Suppressor macrophage (primary cell): ENCODE data around the gene GLRA2.
A peak's percentile ranks its signal among the peaks of the same experiment; 100 is the strongest.

ENCODE experiments used
- DNase-seq, 4 experiments: peaks; one replicate each; pipeline ENCODE4 v3.0.0-alpha.2; 2020 to 2022
- total RNA-seq, 17 experiments: gene quantifications; one replicate each; lab custom pipeline; 2026; ENCODE audit warnings: mixed read lengths in 6 of 17, inconsistent platforms in 3 of 17; lab: John Stamatoyannopoulos, UW

GLRA2 gene
- total RNA-seq: 0 to 0.66 (median 0) reads per million in 17 experiments

GRCh38 chrX:14529290-14529989 lies at the start of gene GLRA2:
GLRA2 (plus strand) TSS chrX:14529536; CDS start chrX:14530058, 522 bp downstream.
- DNase-seq: peak in 3 of 4 experiments; percentile 7 to 29 (median 23)

- no peak for DNase-seq
Measured at GRCh38 chrX:14489437-14489836, 39.9 kb upstream of the GLRA2 start.

- DNase-seq: no peak
Measured at GRCh38 chrX:14491689-14492088, 37.6 kb upstream of the GLRA2 start.

- DNase-seq: no peak
Measured at GRCh38 chrX:14496674-14497073, 32.7 kb upstream of the GLRA2 start.

- DNase-seq: peak; percentile 3 to 42 (median 36)
Measured at GRCh38 chrX:14497184-14497666, 32.1 kb upstream of the GLRA2 start.

GRCh38 chrX:14501327-14501726 lies 28.0 kb upstream of the GLRA2 start:
- no peak for DNase-seq

GRCh38 chrX:14504960-14505538 lies 24.3 kb upstream of the GLRA2 start:
- DNase-seq: no peak

- no peak for DNase-seq
Measured at GRCh38 chrX:14505648-14506047, 23.7 kb upstream of the GLRA2 start.

GRCh38 chrX:14506866-14507265 lies 22.5 kb upstream of the GLRA2 start:
- DNase-seq: no peak

GRCh38 chrX:14508025-14508690 lies 21.2 kb upstream of the GLRA2 start:
- no peak for DNase-seq

- no peak for DNase-seq
Measured at GRCh38 chrX:14509325-14510057, 19.8 kb upstream of the GLRA2 start.

- peak; percentile 49 to 71 (median 65) for DNase-seq
Measured at GRCh38 chrX:14528629-14529289, 577 bp upstream of the GLRA2 start.

- DNase-seq: no peak
Measured at GRCh38 chrX:14533867-14534266, 4.5 kb downstream of the GLRA2 start.

- no peak for DNase-seq
Measured at GRCh38 chrX:14546190-14546589, 16.9 kb downstream of the GLRA2 start.

GRCh38 chrX:14554131-14554715 lies 24.9 kb downstream of the GLRA2 start:
- DNase-seq: no peak

- DNase-seq: no peak
Measured at GRCh38 chrX:14564058-14564457, 34.7 kb downstream of the GLRA2 start.

GRCh38 chrX:14573161-14573560 lies 43.8 kb downstream of the GLRA2 start:
- DNase-seq: no peak

- no peak for DNase-seq
Measured at GRCh38 chrX:14581081-14581480, 51.7 kb downstream of the GLRA2 start.

- no peak for DNase-seq
Measured at GRCh38 chrX:14584548-14584947, 55.2 kb downstream of the GLRA2 start.

GRCh38 chrX:14590216-14590615 lies 60.9 kb downstream of the GLRA2 start:
- no peak for DNase-seq

- no peak for DNase-seq
Measured at GRCh38 chrX:14590693-14591424, 61.5 kb downstream of the GLRA2 start.
